ENCODE measurements around the gene JTB.

DNA sequence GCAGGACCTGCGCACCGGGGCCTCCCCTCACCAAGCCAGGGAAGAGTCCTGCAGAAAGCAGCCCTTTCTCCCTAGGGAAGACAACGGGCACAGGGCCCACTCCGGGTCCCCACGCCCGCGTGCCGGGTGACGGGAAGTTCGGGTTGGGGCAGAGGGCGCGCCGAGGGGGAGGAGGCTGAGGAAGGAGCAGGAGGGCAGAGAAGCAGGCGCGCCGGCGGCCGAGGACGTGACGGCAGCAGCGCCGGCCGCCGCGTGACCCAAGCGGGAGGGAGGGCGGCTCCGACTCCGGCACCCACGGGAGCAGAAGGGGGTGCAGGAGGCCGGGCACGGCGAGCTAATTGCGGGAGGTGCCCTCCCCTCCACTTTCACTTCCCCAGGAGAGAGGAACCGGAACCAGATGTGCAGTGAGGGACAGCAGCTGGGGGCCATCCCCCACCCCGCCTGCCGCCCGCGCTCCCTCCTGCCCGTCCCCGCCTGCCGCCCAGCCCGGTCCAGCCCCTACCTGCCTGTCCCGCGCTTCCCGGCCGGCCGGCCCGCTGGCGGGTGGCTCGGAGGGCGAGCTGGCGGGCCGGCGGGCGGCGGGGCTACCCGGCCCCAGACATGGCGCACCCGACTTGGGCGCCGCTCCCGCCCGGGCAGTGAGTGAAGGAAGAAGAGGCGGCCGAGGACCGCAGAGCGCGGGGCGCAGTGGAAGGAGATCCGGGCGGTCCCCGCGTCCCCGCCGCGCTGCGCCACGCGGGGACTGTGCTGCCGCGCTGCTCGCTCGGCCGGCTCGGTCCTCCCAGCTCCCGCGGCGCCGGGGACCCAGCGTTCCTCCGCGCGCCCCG is 31.5 kb downstream of the JTB start:
- TF ChIP-seq, protein P1, sequence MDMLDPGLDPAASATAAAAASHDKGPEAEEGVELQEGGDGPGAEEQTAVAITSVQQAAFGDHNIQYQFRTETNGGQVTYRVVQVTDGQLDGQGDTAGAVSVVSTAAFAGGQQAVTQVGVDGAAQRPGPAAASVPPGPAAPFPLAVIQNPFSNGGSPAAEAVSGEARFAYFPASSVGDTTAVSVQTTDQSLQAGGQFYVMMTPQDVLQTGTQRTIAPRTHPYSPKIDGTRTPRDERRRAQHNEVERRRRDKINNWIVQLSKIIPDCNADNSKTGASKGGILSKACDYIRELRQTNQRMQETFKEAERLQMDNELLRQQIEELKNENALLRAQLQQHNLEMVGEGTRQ (CRISPR knock-in tag; IDR thresholded peaks at IDR 0.05): peak; percentile 57
- no peak for TF ChIP-seq EP300 (IDR thresholded peaks at IDR 0.05; ENCODE audit: low read length)
- TF ChIP-seq ZKSCAN1 (IDR thresholded peaks at IDR 0.05; ENCODE audit: low read depth, low read length): no peak
- TF ChIP-seq EZH2 (IDR thresholded peaks at IDR 0.05; ENCODE audit: borderline replicate concordance, low read depth, low read length): no peak
- TF ChIP-seq ZC3H4 (CRISPR knock-in tag; IDR thresholded peaks at IDR 0.05; ENCODE audit: borderline replicate concordance): no peak
- no peak for TF ChIP-seq CTCF (IDR thresholded peaks at IDR 0.05 in 2 of 3, conservative IDR thresholded peaks at IDR 0.05 in 1 of 3; ENCODE audit: insufficient read depth in 2 of 3, low read depth in 1 of 3, low read length in 3 of 3)
- no peak for TF ChIP-seq PBX2 (CRISPR knock-in tag; IDR thresholded peaks at IDR 0.05; ENCODE audit: low read depth)
- no peak for TF ChIP-seq PBX2 (tag; conservative IDR thresholded peaks at IDR 0.05; ENCODE audit: low read depth)
- TF ChIP-seq TAF1 (IDR thresholded peaks at IDR 0.05; ENCODE audit: control insufficient read depth, extremely low read depth, insufficient read depth, low read length, severe bottlenecking): peak; percentile 27
- peak; percentile 45; the same call in 1 of the 2 replicates for TF ChIP-seq POLR2A (conservative IDR thresholded peaks at IDR 0.05)
- TF ChIP-seq FOS (IDR thresholded peaks at IDR 0.05; ENCODE audit: extremely low read depth, insufficient read length): no peak
